Tibial nerve (tissue), 4 donors: ENCODE data around the gene ARSB. TPM values are rescaled to one million over a fixed set of nuclear protein-coding genes. Genes with fewer than 3 reads are reported as not detected.
"Not testable (repeated sequence)": the region's sequence is repeated elsewhere in the genome, so short reads cannot be mapped to it uniquely, and the experiment has no call there.

Experiments used
- DNase-seq, 2 donors: peaks; one replicate each; pipeline ENCODE4 v3.0.0-alpha.2; 2019; ENCODE audit warnings: low spot score in 2 of 2
- H3K27ac ChIP-seq, 4 donors: fragments of 200-600 bp; sonication (generic) in 3 of 4; one replicate each; pipeline ENCODE4 v1.5.1; 2017 to 2019; ENCODE audit warnings: mild to moderate bottlenecking in 1 of 4
- H3K27me3 ChIP-seq, 2 donors: fragments of 200-600 bp; sonication (generic) in 1 of 2; one replicate each; pipeline versions ENCODE4 v1.5.1 to v1.6.0; 2017 to 2019
- H3K36me3 ChIP-seq, 3 donors: fragments of 200-600 bp; sonication (generic); one replicate each; pipeline ENCODE4 v1.5.1; 2018 to 2019
- H3K4me1 ChIP-seq, 4 donors: fragments of 200-600 bp; sonication (generic) in 3 of 4; one replicate each; pipeline ENCODE4 v1.5.1; 2017 to 2019
- H3K4me3 ChIP-seq, 4 donors: fragments of 200-600 bp; sonication (generic) in 3 of 4; one replicate each; pipeline ENCODE4 v1.5.1; 2017 to 2019; ENCODE audit warnings: mild to moderate bottlenecking in 1 of 4, moderate library complexity in 1 of 4
- H3K9me3 ChIP-seq, 4 donors: fragments of 200-600 bp; sonication (generic) in 3 of 4; one replicate each; pipeline ENCODE4 v1.5.1; 2017 to 2019
- EP300 ChIP-seq, 2 donors: sonication (generic); formaldehyde crosslinking; IDR thresholded peaks; one replicate each; pipeline ENCODE4 v1.6.1; 2017; ENCODE audit warnings: antibody characterized with exemption in 2 of 2, mild to moderate bottlenecking in 1 of 2
- POLR2A ChIP-seq, 2 donors: fragments of 450-650 bp; IDR thresholded peaks; one replicate each; pipeline ENCODE4 v1.6.1; 2017; ENCODE audit warnings: antibody characterized with exemption in 2 of 2, mild to moderate bottlenecking in 2 of 2, moderate library complexity in 2 of 2
- WGBS, 2 donors: methylation state at CpG; one replicate each; pipeline ENCODE4 v1.1.5; 2018; 5-methylcytosine and 5-hydroxymethylcytosine counted together
- total RNA-seq, 4 donors: library from RNA; depleted of rRNA; stranded (reverse); fragments of >200 nt; gene quantifications; one replicate each; pipeline ENCODE4 v1.1.0, GENCODE V29; 2016
- TF ChIP-seq, protein P1 (sequence below), 5 experiments: fragments of 200-600 bp in 3 of 5; fragments of 450-650 bp in 2 of 5; sonication (generic) in 3 of 5; IDR thresholded peaks; one replicate each; pipeline ENCODE4 v1.5.1; 2016 to 2019; ENCODE audit warnings: antibody characterized with exemption in 5 of 5, mild to moderate bottlenecking in 3 of 5, moderate library complexity in 2 of 5

ARSB gene
- total RNA-seq, 4 donors from 2014 or later: 8.3 to 19.8 (median 15.5) TPM

DNA sequence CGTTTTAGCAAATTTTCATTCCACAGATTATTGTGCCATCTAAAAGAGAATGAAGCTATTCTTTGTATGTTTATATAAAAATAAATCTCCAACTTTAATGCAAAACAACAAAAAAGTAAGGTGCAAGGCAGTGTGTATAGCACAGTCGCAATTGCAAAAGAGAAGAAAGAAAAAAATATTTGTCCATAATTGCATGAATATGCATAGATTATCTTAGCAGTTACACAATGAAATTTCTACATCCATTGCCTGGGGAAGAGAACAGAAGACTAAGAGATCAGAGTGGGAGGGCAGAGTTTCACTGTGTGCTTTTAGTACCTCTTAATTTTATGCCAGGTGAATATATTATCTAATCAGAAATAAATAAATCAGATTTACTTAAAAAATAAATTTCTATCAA lies 250.2 kb downstream of the ARSB start:
- TF ChIP-seq EP300 (IDR thresholded peaks at IDR 0.05) (no peak), POLR2A (IDR thresholded peaks at IDR 0.05) (no peak)
- TF ChIP-seq, protein P1, sequence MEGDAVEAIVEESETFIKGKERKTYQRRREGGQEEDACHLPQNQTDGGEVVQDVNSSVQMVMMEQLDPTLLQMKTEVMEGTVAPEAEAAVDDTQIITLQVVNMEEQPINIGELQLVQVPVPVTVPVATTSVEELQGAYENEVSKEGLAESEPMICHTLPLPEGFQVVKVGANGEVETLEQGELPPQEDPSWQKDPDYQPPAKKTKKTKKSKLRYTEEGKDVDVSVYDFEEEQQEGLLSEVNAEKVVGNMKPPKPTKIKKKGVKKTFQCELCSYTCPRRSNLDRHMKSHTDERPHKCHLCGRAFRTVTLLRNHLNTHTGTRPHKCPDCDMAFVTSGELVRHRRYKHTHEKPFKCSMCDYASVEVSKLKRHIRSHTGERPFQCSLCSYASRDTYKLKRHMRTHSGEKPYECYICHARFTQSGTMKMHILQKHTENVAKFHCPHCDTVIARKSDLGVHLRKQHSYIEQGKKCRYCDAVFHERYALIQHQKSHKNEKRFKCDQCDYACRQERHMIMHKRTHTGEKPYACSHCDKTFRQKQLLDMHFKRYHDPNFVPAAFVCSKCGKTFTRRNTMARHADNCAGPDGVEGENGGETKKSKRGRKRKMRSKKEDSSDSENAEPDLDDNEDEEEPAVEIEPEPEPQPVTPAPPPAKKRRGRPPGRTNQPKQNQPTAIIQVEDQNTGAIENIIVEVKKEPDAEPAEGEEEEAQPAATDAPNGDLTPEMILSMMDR (IDR thresholded peaks at IDR 0.05): no peak
- H3K27me3 ChIP-seq: no peaks in the 10 kb centered on the region
- H3K9me3 ChIP-seq: peaks cover 0 to 12% (median 0%) of the 10 kb centered on the region in 4 donors
- H3K4me3 ChIP-seq: no peak overlapping the region
- H3K36me3 ChIP-seq: no peaks in the 10 kb centered on the region
- WGBS, 2 donors: 67 to 76% methylated on average over 2 of the region's 2 CpGs
- no peak overlapping the region for H3K27ac ChIP-seq
- no peaks in the 10 kb centered on the region for H3K4me1 ChIP-seq
- DNase-seq: no peak

DNA sequence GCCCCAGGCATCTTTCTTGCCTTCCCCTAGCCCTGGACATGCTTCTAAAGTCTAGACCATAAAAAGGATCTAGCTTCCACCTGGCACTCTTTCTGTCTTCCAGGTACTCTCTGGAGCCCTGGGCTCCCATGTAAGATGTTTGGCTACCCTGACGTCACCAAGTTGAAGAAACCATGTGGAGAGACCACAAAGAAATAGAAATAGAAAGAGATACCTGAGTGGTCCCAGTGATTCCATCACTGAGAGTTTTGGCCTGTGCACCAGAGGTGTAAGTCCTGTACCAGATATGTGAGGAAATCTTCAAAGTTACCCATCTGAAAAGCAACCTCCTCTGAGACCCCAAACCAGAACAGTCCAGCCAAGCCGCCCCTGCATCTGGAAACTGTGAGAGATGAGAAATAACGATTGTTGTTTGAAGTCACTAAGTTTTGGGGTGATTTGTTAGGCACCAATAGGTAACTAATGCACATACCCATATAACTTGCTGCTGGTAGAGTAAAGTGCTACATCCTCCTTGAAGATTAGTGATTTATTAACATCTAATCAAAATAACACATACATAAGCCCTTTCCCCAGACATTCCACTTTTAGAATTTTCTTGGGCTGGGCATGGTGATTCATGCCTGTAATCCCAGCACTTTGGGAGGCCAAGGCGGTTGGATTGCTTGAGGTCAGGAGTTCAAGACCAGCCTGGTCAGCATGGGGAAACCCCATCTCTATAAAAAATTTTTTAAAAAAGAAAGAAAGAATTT lies 250.8 kb downstream of the ARSB start:
- no peak for DNase-seq
- TF ChIP-seq EP300 (IDR thresholded peaks at IDR 0.05) (no peak), POLR2A (IDR thresholded peaks at IDR 0.05) (no peak)
- TF ChIP-seq, protein P1 (IDR thresholded peaks at IDR 0.05): no peak
- Histone ChIP-seq H3K27ac (no peak overlapping the region), H3K36me3 (no peaks in the 10 kb centered on the region), H3K4me3 (no peak overlapping the region), H3K4me1 (no peaks in the 10 kb centered on the region), H3K27me3 (no peaks in the 10 kb centered on the region), H3K9me3 (peaks cover 0 to 12% (median 0%) of the 10 kb centered on the region in 4 donors)
- WGBS, 2 donors: 76 to 82% methylated on average over 4 of the region's 4 CpGs

DNA sequence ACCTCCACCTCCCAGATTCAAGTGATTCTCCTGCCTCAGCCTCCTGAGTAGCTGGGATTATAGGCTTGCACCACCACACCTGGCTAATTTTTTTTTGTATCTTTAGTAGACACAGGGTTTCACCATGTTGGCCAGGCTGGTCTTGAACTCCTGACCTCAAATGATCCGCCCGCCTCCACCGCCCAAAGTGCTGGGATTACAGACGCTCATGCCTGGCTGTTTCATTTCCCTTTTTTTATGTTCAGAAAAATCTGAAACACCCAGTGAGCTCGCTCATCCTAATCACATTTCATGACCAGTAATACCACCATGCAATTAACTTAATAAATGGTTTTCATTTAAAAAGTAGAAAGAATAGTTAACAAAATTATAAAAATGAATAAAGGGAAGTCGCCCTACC lies 252.4 kb downstream of the ARSB start:
- H3K27ac ChIP-seq, H3K27me3 ChIP-seq, DNase-seq, H3K36me3 ChIP-seq, H3K4me3 ChIP-seq, H3K4me1 ChIP-seq: not testable (repeated sequence)
- WGBS, 2 donors: 90 to 95% methylated on average over 6 of the region's 6 CpGs
- peaks cover 0 to 12% (median 0%) of the 10 kb centered on the region in 4 donors for H3K9me3 ChIP-seq

DNA sequence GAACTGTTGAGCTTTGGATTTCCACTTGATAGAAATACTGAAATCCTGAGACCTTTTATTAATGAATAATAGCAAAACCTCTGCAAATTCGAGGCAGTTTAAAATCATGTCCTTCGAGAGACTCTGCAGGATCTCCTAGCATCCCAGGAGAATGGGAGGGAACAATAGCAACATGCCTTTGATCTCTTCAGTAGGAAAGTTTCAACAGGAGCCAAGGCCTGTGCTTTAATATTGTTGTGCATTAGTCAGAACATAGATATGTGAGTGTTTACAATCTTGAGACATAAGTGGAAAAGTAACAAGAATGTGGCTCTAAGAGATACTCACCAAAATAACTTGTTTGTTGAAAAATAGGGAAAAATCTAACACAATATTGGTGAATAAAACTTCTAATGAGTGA lies 253.2 kb downstream of the ARSB start:
- peaks cover 0 to 3% (median 0%) of the 10 kb centered on the region in 4 donors for H3K4me1 ChIP-seq
- TF ChIP-seq, protein P1 (IDR thresholded peaks at IDR 0.05): no peak
- TF ChIP-seq POLR2A (IDR thresholded peaks at IDR 0.05) (no peak), EP300 (IDR thresholded peaks at IDR 0.05) (no peak)
- no peaks in the 10 kb centered on the region for H3K36me3 ChIP-seq
- no peak for DNase-seq
- 48 to 58% methylated on average over 2 of the region's 2 CpGs for WGBS, 2 donors
- H3K27me3 ChIP-seq: no peaks in the 10 kb centered on the region
- no peak overlapping the region for H3K4me3 ChIP-seq
- H3K27ac ChIP-seq: no peak overlapping the region
- H3K9me3 ChIP-seq: peaks cover 0 to 12% (median 0%) of the 10 kb centered on the region in 4 donors

DNA sequence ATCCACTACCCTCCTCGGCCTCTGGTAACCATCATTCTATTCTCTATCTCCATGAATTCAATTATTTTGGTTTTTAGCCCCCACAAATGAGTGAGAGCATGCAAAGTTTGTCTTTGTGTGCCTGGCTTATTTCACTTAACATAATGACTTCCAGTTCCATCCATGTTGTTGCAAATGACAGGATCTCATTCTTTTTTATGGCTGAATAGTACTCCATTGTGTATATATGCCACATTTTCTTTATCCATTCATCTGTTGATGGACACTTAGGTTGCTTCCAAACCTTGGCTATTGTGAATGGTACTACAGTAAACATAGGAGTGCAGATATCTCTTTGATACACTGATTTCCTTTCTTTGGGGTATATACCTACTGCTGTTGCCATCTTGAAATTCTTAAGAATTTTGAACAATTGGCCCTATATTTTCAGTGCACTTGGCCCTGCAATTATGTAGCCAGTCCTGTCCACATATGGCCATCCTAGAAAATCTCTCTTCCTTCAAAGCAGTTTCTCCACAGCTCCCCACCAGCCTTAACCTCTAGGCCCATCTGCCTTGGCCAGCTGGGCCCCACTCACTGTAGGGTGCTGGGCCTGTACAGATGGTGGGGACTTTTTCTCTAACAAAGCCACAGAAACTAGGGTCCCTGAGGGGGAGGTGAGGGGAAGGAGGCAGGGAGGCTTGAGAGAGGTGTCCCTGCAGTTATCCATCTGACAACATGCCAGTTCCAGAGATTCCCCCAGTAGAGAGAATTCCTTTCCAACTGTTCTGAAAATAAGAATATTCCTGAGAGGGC lies 254.6 kb downstream of the ARSB start:
- no peaks in the 10 kb centered on the region for H3K27me3 ChIP-seq
- H3K27ac ChIP-seq: no peak overlapping the region
- no peak overlapping the region for H3K4me3 ChIP-seq
- TF ChIP-seq EP300 (IDR thresholded peaks at IDR 0.05) (no peak), POLR2A (IDR thresholded peaks at IDR 0.05) (no peak)
- TF ChIP-seq, protein P1 (IDR thresholded peaks at IDR 0.05): no peak
- no peaks in the 10 kb centered on the region for H3K36me3 ChIP-seq
- peaks cover 0 to 3% (median 0%) of the 10 kb centered on the region in 4 donors for H3K4me1 ChIP-seq
- WGBS, 2 donors: 86 to 98% methylated on average over 1 of the region's 1 CpG
- H3K9me3 ChIP-seq: peaks cover 0 to 5% (median 0%) of the 10 kb centered on the region in 4 donors
- no peak for DNase-seq
